A549 (cell line): ENCODE data around the gene COL15A1.

ENCODE experiments used
- CTCF ChIP-seq: fragments of >200 bp; sonication (Bioruptor Twin); formaldehyde crosslinking; IDR thresholded peaks from 3 replicates; pipeline ENCODE4 v1.5.1; 2016
- HMGXB4 ChIP-seq: fragments of 250-450 bp; sonication (Bioruptor Pico); IDR thresholded peaks from 2 replicates; pipeline ENCODE4 v1.5.0; 2021; ENCODE audit warnings: mild to moderate bottlenecking, moderate library complexity, borderline replicate concordance
- JUNB ChIP-seq: fragments of >200 bp; sonication (Bioruptor Twin); formaldehyde crosslinking; IDR thresholded peaks from 2 replicates; pipeline ENCODE4 v1.6.1; 2016
- KDM5A ChIP-seq: fragments of 200-600 bp; sonication (generic); IDR thresholded peaks from 2 replicates; pipeline ENCODE4 v1.6.1; 2016; ENCODE audit warnings: antibody characterized with exemption, mild to moderate bottlenecking
- MAFK ChIP-seq: fragments of 450-650 bp; IDR thresholded peaks from 2 replicates; pipeline ENCODE4 v1.6.1; 2014; ENCODE audit not compliant: partially characterized antibody
- MAX ChIP-seq: IDR thresholded peaks from 2 replicates; pipeline ENCODE4 v1.6.1; 2012
- MYC ChIP-seq: IDR thresholded peaks from 2 replicates; pipeline ENCODE4 v1.6.1; 2012; ENCODE audit warnings: mild to moderate bottlenecking, inconsistent platforms, low read length, improper control_type of control experiment, borderline replicate concordance
- NR3C1 ChIP-seq: fragments of >200 bp; sonication (Bioruptor Twin); formaldehyde crosslinking; IDR thresholded peaks from 3 replicates; pipeline ENCODE4 v1.6.1; 2017
- RCOR1 ChIP-seq: fragments of 150-350 bp; IDR thresholded peaks from 2 replicates; pipeline ENCODE4 v1.6.1; 2014; ENCODE audit warnings: antibody characterized with exemption, low read length, low read depth
- ZSCAN20 ChIP-seq: fragments of 250-450 bp; sonication (Bioruptor Pico); IDR thresholded peaks from 2 replicates; pipeline ENCODE4 v1.8.0; 2022; ENCODE audit warnings: mild to moderate bottlenecking, moderate library complexity

DNA sequence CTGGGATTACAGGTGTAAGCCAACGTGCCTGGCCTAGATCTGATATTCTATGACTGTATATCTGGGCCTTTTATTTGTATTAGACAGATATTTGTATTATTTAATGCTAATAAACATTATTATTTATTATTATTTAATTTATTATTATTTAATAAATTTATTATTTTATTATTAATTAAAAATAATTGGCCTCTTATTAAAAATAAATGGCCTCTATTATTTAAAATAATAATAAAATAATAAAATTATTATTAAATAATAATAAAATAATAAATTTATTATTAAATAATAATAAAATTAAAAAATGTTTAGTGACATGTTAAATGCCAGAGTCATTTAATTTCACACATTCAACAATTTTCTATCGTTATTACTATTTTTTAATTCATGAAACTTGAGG, 9.8 kb upstream of the COL15A1 start:
- TF ChIP-seq MYC (no peak), MAFK (no peak), CTCF (no peak), JUNB (no peak), KDM5A (no peak), HMGXB4 (no peak), MAX (no peak), RCOR1 (no peak), NR3C1 (no peak), ZSCAN20 (CRISPR knock-in tag) (no peak)
